OCI-LY1 (cell line): ENCODE results near the gene ZNF282.
"Not testable (repeated sequence)": the region's sequence is repeated elsewhere in the genome, so short reads cannot be mapped to it uniquely, and the experiment has no call there.

Experiments
- H2AFZ ChIP-seq: fragments of 200-600 bp; sonication (generic), shearing (Covaris generic); 2 replicates; pipeline ENCODE4 v1.6.0; 2014; ENCODE audit warnings: antibody characterized with exemption, mild to moderate bottlenecking, low read length
- H3F3A ChIP-seq: fragments of 200-600 bp; sonication (generic), shearing (Covaris generic); 2 replicates; pipeline ENCODE4 v1.6.0; 2014; ENCODE audit warnings: mild to moderate bottlenecking, antibody characterized with exemption, low read length, moderate library complexity; ENCODE audit not compliant: insufficient read depth
- H3K27ac ChIP-seq: fragments of 200-600 bp; sonication (generic); 2 replicates; pipeline ENCODE4 v1.5.1; 2014; ENCODE audit warnings: low read length, mixed run types, mild to moderate bottlenecking, low read depth; ENCODE audit not compliant: poor library complexity, severe bottlenecking
- H3K27me3 ChIP-seq: fragments of 200-600 bp; sonication (generic); 2 replicates; pipeline ENCODE4 v1.6.0; 2014; ENCODE audit warnings: antibody characterized with exemption, mild to moderate bottlenecking, low read length, moderate library complexity; ENCODE audit not compliant: insufficient read depth
- H3K36me3 ChIP-seq: fragments of 200-600 bp; sonication (generic); 2 replicates; pipeline ENCODE4 v1.6.1; 2014; ENCODE audit warnings: mild to moderate bottlenecking, antibody characterized with exemption, low read length, moderate library complexity, mixed read lengths; ENCODE audit not compliant: insufficient read depth
- H3K4me1 ChIP-seq: fragments of 200-600 bp; sonication (generic); 2 replicates; pipeline ENCODE4 v1.5.1; 2014; ENCODE audit warnings: mild to moderate bottlenecking, low read length, moderate library complexity; ENCODE audit not compliant: insufficient read depth, severe bottlenecking
- H3K4me2 ChIP-seq: fragments of 200-600 bp; sonication (generic), shearing (Covaris generic); 2 replicates; pipeline ENCODE4 v1.6.1; 2014; ENCODE audit warnings: low read length
- H3K4me3 ChIP-seq: fragments of 200-600 bp; sonication (generic); 2 replicates; pipeline ENCODE4 v1.5.1; 2014; ENCODE audit warnings: low read length, low read depth, mild to moderate bottlenecking, mixed read lengths; ENCODE audit not compliant: poor library complexity, severe bottlenecking
- H3K79me2 ChIP-seq: fragments of 200-600 bp; shearing (Covaris generic); 2 replicates; pipeline ENCODE4 v1.6.1; 2016; ENCODE audit warnings: mixed run types, low read length, mixed read lengths; ENCODE audit not compliant: insufficient read depth
- H3K9ac ChIP-seq: fragments of 200-600 bp; sonication (generic), shearing (Covaris generic); 2 replicates; pipeline ENCODE4 v1.6.1; 2014; ENCODE audit warnings: mild to moderate bottlenecking, low read length, mixed read lengths
- H3K9me2 ChIP-seq: fragments of 200-600 bp; sonication (generic), shearing (Covaris generic); 2 replicates; pipeline ENCODE4 v1.6.1; 2014; ENCODE audit warnings: low read depth, mild to moderate bottlenecking, low read length, mixed read lengths
- H3K9me3 ChIP-seq: fragments of 200-600 bp; shearing (Covaris generic); 2 replicates; pipeline ENCODE4 v1.6.1; 2014; ENCODE audit warnings: low read length, mixed read lengths
- H4K20me1 ChIP-seq: fragments of 200-600 bp; sonication (generic), shearing (Covaris generic); 2 replicates; pipeline ENCODE4 v1.6.0; 2016; ENCODE audit warnings: mild to moderate bottlenecking, low read length; ENCODE audit not compliant: insufficient read depth
- EZH2 ChIP-seq: fragments of 200-600 bp; sonication (generic), shearing (Covaris generic); IDR thresholded peaks from 2 replicates; pipeline ENCODE4 v1.8.0; 2017; ENCODE audit warnings: borderline replicate concordance, mixed run types, mild to moderate bottlenecking, antibody characterized with exemption, low read length, moderate library complexity, mixed read lengths
- TF ChIP-seq, protein P1 (sequence below): fragments of 200-600 bp; sonication (generic), shearing (Covaris generic); IDR thresholded peaks from 2 replicates; pipeline ENCODE4 v1.5.1; 2017; ENCODE audit warnings: mild to moderate bottlenecking, antibody characterized with exemption, low read length, moderate library complexity, mixed read lengths

The ZNF282 gene

DNA sequence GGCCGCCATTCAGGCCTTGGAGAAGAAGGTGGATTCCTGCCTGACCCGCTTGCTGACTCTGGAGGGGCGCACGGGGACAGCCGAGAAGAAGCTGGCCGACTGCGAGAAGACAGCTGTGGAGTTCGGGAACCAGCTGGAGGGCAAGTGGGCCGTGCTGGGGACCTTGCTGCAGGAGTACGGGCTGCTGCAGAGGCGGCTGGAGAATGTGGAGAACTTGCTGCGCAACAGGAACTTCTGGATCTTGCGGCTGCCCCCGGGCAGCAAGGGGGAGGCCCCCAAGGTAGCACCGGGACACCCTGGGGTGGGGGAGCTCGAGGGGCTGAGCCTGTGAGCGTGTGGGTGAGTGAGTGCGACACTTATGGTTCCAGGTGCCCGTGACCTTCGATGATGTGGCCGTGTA, 71.1 kb downstream of the ZNF282 start:
- Histone ChIP-seq H3K79me2 (no peaks in the 10 kb centered on the region), H3F3A (peaks cover 4% of the 10 kb centered on the region; the same call in 1 of the 2 replicates), H3K9me2 (no peaks in the 10 kb centered on the region), H3K9ac (no peak overlapping the region), H3K27ac (no peak overlapping the region), H3K4me2 (no peak overlapping the region), H3K9me3 (no peaks in the 10 kb centered on the region), H3K4me1 (peaks cover 23% of the 10 kb centered on the region), H3K36me3 (peaks cover 45% of the 10 kb centered on the region), H4K20me1 (no peaks in the 10 kb centered on the region), H2AFZ (no peak overlapping the region), H3K4me3 (no peak overlapping the region), H3K27me3 (no peaks in the 10 kb centered on the region)
- TF ChIP-seq, protein P1, sequence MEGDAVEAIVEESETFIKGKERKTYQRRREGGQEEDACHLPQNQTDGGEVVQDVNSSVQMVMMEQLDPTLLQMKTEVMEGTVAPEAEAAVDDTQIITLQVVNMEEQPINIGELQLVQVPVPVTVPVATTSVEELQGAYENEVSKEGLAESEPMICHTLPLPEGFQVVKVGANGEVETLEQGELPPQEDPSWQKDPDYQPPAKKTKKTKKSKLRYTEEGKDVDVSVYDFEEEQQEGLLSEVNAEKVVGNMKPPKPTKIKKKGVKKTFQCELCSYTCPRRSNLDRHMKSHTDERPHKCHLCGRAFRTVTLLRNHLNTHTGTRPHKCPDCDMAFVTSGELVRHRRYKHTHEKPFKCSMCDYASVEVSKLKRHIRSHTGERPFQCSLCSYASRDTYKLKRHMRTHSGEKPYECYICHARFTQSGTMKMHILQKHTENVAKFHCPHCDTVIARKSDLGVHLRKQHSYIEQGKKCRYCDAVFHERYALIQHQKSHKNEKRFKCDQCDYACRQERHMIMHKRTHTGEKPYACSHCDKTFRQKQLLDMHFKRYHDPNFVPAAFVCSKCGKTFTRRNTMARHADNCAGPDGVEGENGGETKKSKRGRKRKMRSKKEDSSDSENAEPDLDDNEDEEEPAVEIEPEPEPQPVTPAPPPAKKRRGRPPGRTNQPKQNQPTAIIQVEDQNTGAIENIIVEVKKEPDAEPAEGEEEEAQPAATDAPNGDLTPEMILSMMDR, result no peak
- TF ChIP-seq EZH2, result no peak

DNA sequence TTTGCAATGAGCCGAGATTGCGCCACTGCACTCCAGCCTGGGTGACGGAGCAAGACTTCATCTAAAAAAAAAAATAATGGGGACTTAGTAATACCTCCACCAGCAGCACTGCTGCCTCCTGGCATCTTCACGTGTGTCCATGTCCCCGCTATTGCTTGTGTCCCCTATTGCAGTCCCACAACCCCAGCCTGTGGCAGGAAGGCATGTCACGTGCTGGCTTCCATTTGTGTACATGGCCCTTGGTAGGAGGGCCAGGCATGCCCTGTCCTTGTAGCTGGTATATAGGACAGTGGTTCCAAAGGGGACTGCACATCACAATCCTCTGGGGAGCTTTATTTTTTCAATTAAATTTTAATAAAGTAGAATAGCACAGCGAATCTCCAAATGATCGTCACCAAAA, 72.4 kb downstream of the ZNF282 start:
- Histone ChIP-seq H2AFZ (no peak overlapping the region), H3K27me3 (no peaks in the 10 kb centered on the region), H3K9me3 (no peaks in the 10 kb centered on the region), H3K36me3 (peaks cover 54% of the 10 kb centered on the region), H3K4me2 (no peak overlapping the region), H3K9me2 (no peaks in the 10 kb centered on the region), H3K4me1 (peaks cover 11% of the 10 kb centered on the region), H3K9ac (no peak overlapping the region), H3K4me3 (no peak overlapping the region), H4K20me1 (no peaks in the 10 kb centered on the region), H3F3A (peaks cover 4% of the 10 kb centered on the region; the same call in 1 of the 2 replicates), H3K79me2 (no peaks in the 10 kb centered on the region), H3K27ac (no peak overlapping the region)
- TF ChIP-seq, protein P1, result no peak
- no peak for TF ChIP-seq EZH2

DNA sequence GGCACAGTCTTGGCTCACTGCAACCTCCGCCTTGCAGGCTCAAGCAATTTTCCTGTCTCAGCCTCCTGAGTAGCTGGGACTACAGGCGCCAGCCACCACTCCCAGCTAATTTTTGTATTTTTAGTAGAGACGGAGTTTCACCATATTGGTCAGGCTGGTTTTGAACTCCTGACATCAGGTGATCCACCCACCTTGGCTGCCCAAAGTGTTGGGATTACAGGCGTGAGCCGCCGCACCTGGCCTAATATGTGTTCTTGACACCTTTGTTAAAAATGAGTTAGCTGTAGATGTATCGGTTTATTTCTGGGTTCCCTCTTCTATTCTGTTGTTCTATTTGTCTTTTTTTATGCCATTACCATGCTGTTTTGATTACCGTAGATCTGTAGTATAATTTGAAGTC, 79.1 kb downstream of the ZNF282 start:
- H4K20me1 ChIP-seq, H3K9me2 ChIP-seq, H3K9ac ChIP-seq, H3K9me3 ChIP-seq, H2AFZ ChIP-seq, H3K4me1 ChIP-seq, H3F3A ChIP-seq, H3K79me2 ChIP-seq, H3K4me2 ChIP-seq, H3K27me3 ChIP-seq, H3K4me3 ChIP-seq, H3K27ac ChIP-seq: not testable (repeated sequence)
- H3K36me3 ChIP-seq, result peaks cover 80% of the 10 kb centered on the region
